ENCODE data around the gene PKD2L2. TPM values are rescaled to one million over a fixed set of nuclear protein-coding genes. Genes with fewer than 3 reads are reported as not detected.

PKD2L2 gene
- polyA plus RNA-seq, 2 of the 4 experiments (the other 2 are of a cell fraction): 0.04 to 0.05 TPM

GRCh38 chr5:137891849-137892248 is 2.6 kb downstream of the PKD2L2 start (continued):
- TF ChIP-seq RAD21 (conservative IDR thresholded peaks at IDR 0.05 in 1 of 2, IDR thresholded peaks at IDR 0.05 in 1 of 2) (no peak), EHF (CRISPR knock-in tag; IDR thresholded peaks at IDR 0.05) (no peak), BHLHE40 (IDR thresholded peaks at IDR 0.05; ENCODE audit: low read depth, low read length) (no peak), ZFP36 (IDR thresholded peaks at IDR 0.05; ENCODE audit: borderline replicate concordance, partially characterized antibody) (no peak), RCOR1 (IDR thresholded peaks at IDR 0.05; ENCODE audit: low read depth, low read length) (no peak), SREBF2 (IDR thresholded peaks at IDR 0.05) (no peak)

GRCh38 chr5:137894586-137894985 is 5.3 kb downstream of the PKD2L2 start:
- Histone ChIP-seq H3K27ac (no peak overlapping the region), H3K4me1 (peaks cover 17% of the 10 kb centered on the region), H3K4me2 (no peak overlapping the region), H3K9me3 (no peaks in the 10 kb centered on the region), H3K4me3 (no peak overlapping the region)
- ChIA-PET POLR2A (no interaction called here), CTCF (no interaction called here)
- ATAC-seq (no peak; a peak in 1 of 6 replicates), DNase-seq (ENCODE audit: low read depth in 1 of 2, low spot score in 1 of 2) (no peak), FAIRE-seq (no peak)
- TF ChIP-seq NFE2L2 (conservative IDR thresholded peaks at IDR 0.05; ENCODE audit: low read length) (no peak), MYC (IDR thresholded peaks at IDR 0.05; ENCODE audit: borderline replicate concordance, low read length) (no peak), GATA3 (IDR thresholded peaks at IDR 0.05; ENCODE audit: borderline replicate concordance) (peak; percentile 67)

- POLR2A ChIA-PET: no interaction called here
- Histone ChIP-seq H3K4me3 (no peak overlapping the region), H3K27ac (no peak overlapping the region), H3K4me2 (no peak overlapping the region), H3K9me3 (no peaks in the 10 kb centered on the region), H3K4me1 (0 out of 3 replicates have a peak, but pooled peaks cover 7% of the 10 kb centered on the region)
- DNase-seq (ENCODE audit: low read depth in 1 of 2, low spot score in 1 of 2) (no peak), ATAC-seq (no peak), FAIRE-seq (no peak)
- no peak for TF ChIP-seq MYC (IDR thresholded peaks at IDR 0.05; ENCODE audit: borderline replicate concordance, low read length)
- no peak for TF ChIP-seq NFE2L2 (conservative IDR thresholded peaks at IDR 0.05; ENCODE audit: low read length)
- 98% methylated on average over 3 of the region's 3 CpGs for WGBS (ENCODE audit: missing lambda C conversion rate)
- CTCF ChIA-PET: interaction anchor here (1.0 to 1.8 kb wide), 2 partner anchors 10 to 25 kb away, joined by 4 to 6 read pairs; no protein-coding TSS in a partner anchor
Measured at GRCh38 chr5:137896560-137896959, 7.3 kb downstream of the PKD2L2 start.

GRCh38 chr5:137899493-137899892 is 10.2 kb downstream of the PKD2L2 start:
- DNase-seq (ENCODE audit: low read depth in 1 of 2, low spot score in 1 of 2) (no peak), FAIRE-seq (no peak), ATAC-seq (no peak)
- TF ChIP-seq CTCF (IDR thresholded peaks at IDR 0.05) (no peak), RAD21 (conservative IDR thresholded peaks at IDR 0.05 in 1 of 2, IDR thresholded peaks at IDR 0.05 in 1 of 2) (no peak), JUN (IDR thresholded peaks at IDR 0.05) (no peak), RARB (CRISPR knock-in tag; IDR thresholded peaks at IDR 0.05) (no peak), HOXA7 (CRISPR knock-in tag; IDR thresholded peaks at IDR 0.05) (no peak), PBX3 (IDR thresholded peaks at IDR 0.05) (no peak), ZNF302 (CRISPR knock-in tag; IDR thresholded peaks at IDR 0.05) (no peak), FOSL2 (IDR thresholded peaks at IDR 0.05) (no peak), FOSL2 (CRISPR knock-in tag; IDR thresholded peaks at IDR 0.05) (no peak), BCL3 (IDR thresholded peaks at IDR 0.05) (no peak), BHLHE40 (IDR thresholded peaks at IDR 0.05; ENCODE audit: low read depth, low read length) (no peak)
- POLR2A ChIA-PET: no interaction called here
- no peaks in the 10 kb centered on the region for H3K9me3 ChIP-seq
- WGBS (ENCODE audit: missing lambda C conversion rate): 66% methylated on average over 3 of the region's 3 CpGs
- CTCF ChIA-PET: no interaction called here
- no peak overlapping the region for H3K4me3 ChIP-seq
- H3K27ac ChIP-seq: no peak overlapping the region
- 0 out of 3 replicates have a peak, but pooled peaks cover 6% of the 10 kb centered on the region for H3K4me1 ChIP-seq
- H3K4me2 ChIP-seq: no peak overlapping the region

All from A549 (cell line).